ENCODE measurements around the gene SYDE2.
"Not testable (repeated sequence)": the region's sequence is repeated elsewhere in the genome, so short reads cannot be mapped to it uniquely, and the experiment has no call there.

SYDE2 gene

GRCh38 chr1:85200463-85201339 is at the start of gene SYDE2:
Gene SYDE2, minus strand, starts transcription at chr1:85201016. Its CDS starts 20 bp downstream, at chr1:85200996.
- no peak for DNase-seq

- not testable (repeated sequence) for DNase-seq
Observed at GRCh38 chr1:85249042-85249441, 48.2 kb upstream of the SYDE2 start.

- DNase-seq, result no peak
Observed at GRCh38 chr1:85245891-85246290, 45.1 kb upstream of the SYDE2 start.

GRCh38 chr1:85245456-85245855 is 44.6 kb upstream of the SYDE2 start:
- no peak for DNase-seq

- no peak for DNase-seq
Observed at GRCh38 chr1:85244271-85245061, 43.6 kb upstream of the SYDE2 start.

GRCh38 chr1:85243372-85243771 is 42.6 kb upstream of the SYDE2 start:
- peak; percentile 29 for DNase-seq

GRCh38 chr1:85240643-85241042 is 39.8 kb upstream of the SYDE2 start:
- DNase-seq, result no peak

- DNase-seq, result peak; percentile 53
Observed at GRCh38 chr1:85240174-85240601, 39.4 kb upstream of the SYDE2 start.

- no peak for DNase-seq
Observed at GRCh38 chr1:85237613-85238012, 36.8 kb upstream of the SYDE2 start.

- no peak for DNase-seq
Observed at GRCh38 chr1:85230305-85230977, 29.6 kb upstream of the SYDE2 start.

- no peak for DNase-seq
Observed at GRCh38 chr1:85229574-85230097, 28.8 kb upstream of the SYDE2 start.

- DNase-seq, result no peak
Observed at GRCh38 chr1:85228972-85229371, 28.2 kb upstream of the SYDE2 start.

- no peak for DNase-seq
Observed at GRCh38 chr1:85225624-85226380, 25.0 kb upstream of the SYDE2 start.

GRCh38 chr1:85224734-85225623 is 24.2 kb upstream of the SYDE2 start:
- no peak for DNase-seq

GRCh38 chr1:85224295-85224694 is 23.5 kb upstream of the SYDE2 start:
- no peak for DNase-seq

- DNase-seq, result no peak
Observed at GRCh38 chr1:85223334-85223733, 22.5 kb upstream of the SYDE2 start.

- DNase-seq, result no peak
Observed at GRCh38 chr1:85220756-85221201, 20.0 kb upstream of the SYDE2 start.

GRCh38 chr1:85219853-85220610 is 19.2 kb upstream of the SYDE2 start:
- no peak for DNase-seq

GRCh38 chr1:85216697-85217096 is 15.9 kb upstream of the SYDE2 start:
- DNase-seq, result no peak

GRCh38 chr1:85214654-85215053 is 13.8 kb upstream of the SYDE2 start:
- DNase-seq, result no peak

Measured in NCI-H524 treated with DMSO at 0.1 percent for 48 hours (cell line).